GM23338 (cell line): Measurements from ENCODE around the gene BANK1. TPM values are rescaled to one million over a fixed set of nuclear protein-coding genes. Genes with fewer than 3 reads are reported as not detected.

Experiments used
- ATAC-seq: fragments of 200-7000 bp; cut with Tn5 transposase; 3 replicates; pipeline ENCODE4 v1.9.1; 2020
- DNase-seq: peaks from one replicate; pipeline ENCODE4 v3.0.0-alpha.2; 2015; ENCODE audit warnings: low spot score
- H2AFZ ChIP-seq: fragments of 200-600 bp; sonication (generic); 2 replicates; pipeline ENCODE4 v1.8.0; 2016; ENCODE audit warnings: antibody characterized with exemption, mild to moderate bottlenecking, moderate library complexity
- H3F3A ChIP-seq: fragments of 200-600 bp; sonication (generic); replicated peaks from 2 replicates; pipeline ENCODE4 v1.8.0; 2017; ENCODE audit warnings: antibody characterized with exemption, mixed run types, low read depth
- H3K27ac ChIP-seq: fragments of 200-600 bp; sonication (generic); 2 replicates; pipeline ENCODE4 v1.6.1; 2016; ENCODE audit warnings: low read depth
- H3K27me3 ChIP-seq: fragments of 200-600 bp; sonication (generic); 2 replicates; pipeline ENCODE4 v1.8.0; 2016; ENCODE audit warnings: mild to moderate bottlenecking, mixed run types, moderate library complexity; ENCODE audit not compliant: insufficient read depth
- H3K36me3 ChIP-seq: fragments of 200-600 bp; sonication (generic); 2 replicates; pipeline ENCODE4 v1.8.0; 2016; ENCODE audit warnings: mild to moderate bottlenecking; ENCODE audit not compliant: insufficient read depth
- H3K4me1 ChIP-seq: fragments of 200-600 bp; sonication (generic); 2 replicates; pipeline ENCODE4 v1.8.0; 2016; ENCODE audit warnings: mild to moderate bottlenecking, moderate library complexity; ENCODE audit not compliant: insufficient read depth
- H3K4me2 ChIP-seq: fragments of 200-600 bp; sonication (generic); 2 replicates; pipeline ENCODE4 v1.7.1; 2017; ENCODE audit warnings: mixed run types
- H3K4me3 ChIP-seq: fragments of 200-600 bp; sonication (generic); 2 replicates; pipeline ENCODE4 v1.6.1; 2016; ENCODE audit warnings: mixed run types
- H3K79me2 ChIP-seq: fragments of 200-600 bp; sonication (generic); replicated peaks from 2 replicates; pipeline ENCODE4 v1.8.0; 2017; ENCODE audit warnings: mild to moderate bottlenecking; ENCODE audit not compliant: insufficient read depth
- H3K9me2 ChIP-seq: fragments of 200-600 bp; sonication (generic); 2 replicates; pipeline ENCODE4 v1.8.0; 2017; ENCODE audit not compliant: insufficient read depth
- H4K20me1 ChIP-seq: fragments of 200-600 bp; sonication (generic); replicated peaks from 2 replicates; pipeline ENCODE4 v1.8.0; 2017; ENCODE audit warnings: mild to moderate bottlenecking; ENCODE audit not compliant: insufficient read depth
- H3K27ac Mint-ChIP-seq: 2 replicates; pipeline ENCODE4 v1.8.0; 2020; ENCODE audit warnings: inconsistent platforms, mild to moderate bottlenecking, moderate library complexity, mixed read lengths
- H3K27me3 Mint-ChIP-seq: 3 replicates; pipeline ENCODE4 v1.8.0; 2022; ENCODE audit warnings: low read depth, mild to moderate bottlenecking, moderate library complexity, mixed read lengths, inconsistent platforms; ENCODE audit not compliant: insufficient read depth, poor library complexity
- H3K36me3 Mint-ChIP-seq: 3 replicates; pipeline ENCODE4 v1.8.0; 2021; ENCODE audit warnings: low read depth, mild to moderate bottlenecking, inconsistent platforms, moderate library complexity, mixed read lengths
- H3K4me1 Mint-ChIP-seq: 3 replicates; pipeline ENCODE4 v1.8.0; 2020; ENCODE audit warnings: mild to moderate bottlenecking, inconsistent platforms, mixed read lengths
- H3K4me3 Mint-ChIP-seq: 3 replicates; pipeline ENCODE4 v1.8.0; 2021; ENCODE audit warnings: moderate library complexity, mild to moderate bottlenecking, inconsistent platforms, mixed read lengths
- H3K9me3 Mint-ChIP-seq: 3 replicates; pipeline ENCODE4 v1.8.0; 2020; ENCODE audit warnings: moderate library complexity, mild to moderate bottlenecking, inconsistent platforms, mixed read lengths
- REST ChIP-seq: IDR thresholded peaks from one replicate; pipeline ENCODE4 v1.6.1; 2018; ENCODE audit warnings: antibody characterized with exemption; ENCODE audit not compliant: unreplicated experiment
- STAT1 ChIP-seq: IDR thresholded peaks from one replicate; pipeline ENCODE4 v1.6.1; 2016; ENCODE audit warnings: antibody characterized with exemption; ENCODE audit not compliant: unreplicated experiment
- ZNF462 ChIP-seq: fragments of 250-450 bp; sonication (Bioruptor Pico); IDR thresholded peaks from 2 replicates; pipeline ENCODE4 v1.5.0; 2020; ENCODE audit warnings: mild to moderate bottlenecking, moderate library complexity
- polyA plus RNA-seq: library from polyadenylated mRNA; unstranded; fragments of >200 nt; fragmentation: Nextera tagmentation; extraction: Ambion mirVana; gene quantifications from 2 replicates; pipeline ENCODE4 v1.2.1, GENCODE V29; 2016
- total RNA-seq: library from RNA; depleted of rRNA; stranded (reverse); fragments of >200 nt; shearing (Covaris generic); gene quantifications from 2 replicates; pipeline ENCODE4 v1.2.3, GENCODE V29; 2014

BANK1 gene
- total and polyA plus RNA-seq, 2 experiments from 2014 or later, result 0.86 to 0.87 TPM

- TF ChIP-seq ZNF462 (CRISPR knock-in tag), result no peak
- no peak for TF ChIP-seq STAT1
Observed at GRCh38 chr4:102080184-102080583, 289.7 kb downstream of the BANK1 start (continued).

GRCh38 chr4:102089850-102090621 lies 299.5 kb downstream of the BANK1 start:
- Histone ChIP-seq H3K36me3 (no peaks in the 10 kb centered on the region), H3K79me2 (no peaks in the 10 kb centered on the region), H3K27ac (no peak overlapping the region), H3K4me2 (no peak overlapping the region), H3K9me2 (peaks cover 5% of the 10 kb centered on the region; the same call in 1 of the 2 replicates), H3K27me3 (no peaks in the 10 kb centered on the region), H3F3A (no peaks in the 10 kb centered on the region), H3K4me3 (no peak overlapping the region), H3K4me1 (no peaks in the 10 kb centered on the region), H4K20me1 (no peaks in the 10 kb centered on the region), H2AFZ (no peak overlapping the region)
- no peaks in the 10 kb centered on the region for H3K4me1 Mint-ChIP-seq
- DNase-seq (no peak), ATAC-seq (no peak)
- H3K27ac Mint-ChIP-seq, result no peak overlapping the region
- no peaks in the 10 kb centered on the region for H3K36me3 Mint-ChIP-seq
- no peak overlapping the region for H3K4me3 Mint-ChIP-seq
- peaks cover 8% of the 10 kb centered on the region; the same call in 2 of the 3 replicates for H3K9me3 Mint-ChIP-seq
- no peaks in the 10 kb centered on the region for H3K27me3 Mint-ChIP-seq
- TF ChIP-seq REST, result no peak
- TF ChIP-seq ZNF462 (CRISPR knock-in tag), result no peak
